ENCODE data around the gene TFAM. TPM values are rescaled to one million over a fixed set of nuclear protein-coding genes. Genes with fewer than 3 reads are reported as not detected.

TFAM gene
- total and polyA plus RNA-seq, 11 donors = 4.6 to 33.8 (median 19.5) TPM

DNA sequence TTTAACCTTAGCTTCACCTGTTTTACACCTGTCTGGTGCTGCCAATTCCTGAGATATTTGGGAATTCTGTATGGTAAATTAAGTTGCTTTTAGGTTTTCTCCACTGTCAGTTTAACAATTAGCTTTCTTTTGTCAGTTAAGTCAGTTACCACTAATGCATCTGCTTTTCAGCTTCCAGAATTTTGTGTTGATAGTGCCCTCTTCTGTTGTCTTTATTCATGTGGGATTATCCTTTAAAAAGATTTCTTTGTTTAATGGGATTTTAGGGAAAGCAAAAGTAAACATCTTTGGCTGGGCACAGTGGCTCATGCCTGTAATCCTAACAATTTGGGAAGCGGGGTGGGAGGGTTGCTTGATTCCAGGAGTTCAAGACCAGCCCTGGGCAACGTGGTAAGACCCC lies 8.1 kb downstream of the TFAM start:
- no peaks in the 10 kb centered on the region for H3K4me1 ChIP-seq
- TF ChIP-seq, protein P1, sequence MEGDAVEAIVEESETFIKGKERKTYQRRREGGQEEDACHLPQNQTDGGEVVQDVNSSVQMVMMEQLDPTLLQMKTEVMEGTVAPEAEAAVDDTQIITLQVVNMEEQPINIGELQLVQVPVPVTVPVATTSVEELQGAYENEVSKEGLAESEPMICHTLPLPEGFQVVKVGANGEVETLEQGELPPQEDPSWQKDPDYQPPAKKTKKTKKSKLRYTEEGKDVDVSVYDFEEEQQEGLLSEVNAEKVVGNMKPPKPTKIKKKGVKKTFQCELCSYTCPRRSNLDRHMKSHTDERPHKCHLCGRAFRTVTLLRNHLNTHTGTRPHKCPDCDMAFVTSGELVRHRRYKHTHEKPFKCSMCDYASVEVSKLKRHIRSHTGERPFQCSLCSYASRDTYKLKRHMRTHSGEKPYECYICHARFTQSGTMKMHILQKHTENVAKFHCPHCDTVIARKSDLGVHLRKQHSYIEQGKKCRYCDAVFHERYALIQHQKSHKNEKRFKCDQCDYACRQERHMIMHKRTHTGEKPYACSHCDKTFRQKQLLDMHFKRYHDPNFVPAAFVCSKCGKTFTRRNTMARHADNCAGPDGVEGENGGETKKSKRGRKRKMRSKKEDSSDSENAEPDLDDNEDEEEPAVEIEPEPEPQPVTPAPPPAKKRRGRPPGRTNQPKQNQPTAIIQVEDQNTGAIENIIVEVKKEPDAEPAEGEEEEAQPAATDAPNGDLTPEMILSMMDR (IDR thresholded peaks at IDR 0.05) = no peak
- no peak for TF ChIP-seq POLR2A (IDR thresholded peaks at IDR 0.05)
- 80 to 83% (median 81%) methylated on average over 2 of the region's 2 CpGs for WGBS, 4 donors
- no peaks in the 10 kb centered on the region for H3K9me3 ChIP-seq
- H3K4me3 ChIP-seq = no peak overlapping the region
- peaks cover 0 to 100% (median 93%) of the 10 kb centered on the region in 9 donors for H3K36me3 ChIP-seq
- no peak overlapping the region for H3K27ac ChIP-seq
- intact Hi-C loops (cut with DNase I) = loop anchor here in 1 of 10 donors (10.0 kb wide), 1 partner anchor 219 kb away; no protein-coding TSS in a partner anchor
- no peaks in the 10 kb centered on the region for H3K27me3 ChIP-seq
- ATAC-seq (no peak), DNase-seq (no peak)

DNA sequence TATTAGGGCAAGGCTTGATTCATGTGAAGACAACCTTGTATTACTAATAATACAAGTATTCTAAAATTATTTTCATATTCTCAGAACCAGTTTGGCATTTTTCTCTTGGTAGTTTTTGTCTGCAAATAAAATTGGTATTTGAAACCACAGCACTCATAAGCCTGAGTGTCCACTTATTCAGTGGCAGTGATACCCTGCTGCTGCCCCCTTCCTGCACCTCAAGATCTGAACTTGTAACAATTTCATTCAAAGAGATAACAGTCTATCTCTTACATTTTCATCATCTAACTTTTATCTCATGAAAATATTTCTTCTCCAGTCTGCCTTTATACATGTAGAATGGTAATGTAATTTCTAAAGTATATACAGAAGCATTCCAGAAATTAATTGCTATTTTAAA lies 9.3 kb downstream of the TFAM start:
- ATAC-seq = no peak
- no peaks in the 10 kb centered on the region for H3K27me3 ChIP-seq
- H3K4me1 ChIP-seq = no peaks in the 10 kb centered on the region
- TF ChIP-seq POLR2A (IDR thresholded peaks at IDR 0.05) = no peak
- TF ChIP-seq, protein P1 (IDR thresholded peaks at IDR 0.05) = no peak
- no peak overlapping the region for H3K4me3 ChIP-seq
- no peak for DNase-seq
- H3K9me3 ChIP-seq = no peaks in the 10 kb centered on the region
- H3K36me3 ChIP-seq = peaks cover 0 to 99% (median 85%) of the 10 kb centered on the region in 9 donors
- H3K27ac ChIP-seq = no peak overlapping the region
- intact Hi-C loops (cut with DNase I) = loop anchor here in 1 of 10 donors (10.0 kb wide), 1 partner anchor 220 kb away; no protein-coding TSS in a partner anchor

DNA sequence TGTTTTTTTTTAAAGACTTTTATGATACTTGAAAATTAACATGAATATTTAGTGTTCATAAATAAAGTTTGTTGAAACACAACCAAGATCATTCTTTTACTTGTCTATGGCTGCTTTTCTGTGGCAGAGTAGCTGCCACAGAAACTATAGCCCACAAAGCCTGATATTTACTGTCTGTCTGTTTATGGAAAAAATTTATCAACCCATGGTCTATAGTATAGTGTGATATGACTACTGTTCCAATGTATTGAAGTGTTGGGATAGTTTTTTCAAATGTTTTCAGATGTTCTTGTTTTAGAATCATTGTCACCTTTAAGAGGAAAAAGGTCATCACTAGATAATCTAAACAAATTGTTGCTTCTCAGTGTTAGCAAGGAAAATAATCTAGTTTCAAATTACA lies 10.8 kb downstream of the TFAM start:
- Histone ChIP-seq H3K27me3 (no peaks in the 10 kb centered on the region), H3K36me3 (peaks cover 0 to 87% (median 70%) of the 10 kb centered on the region in 9 donors), H3K9me3 (no peaks in the 10 kb centered on the region), H3K4me1 (no peaks in the 10 kb centered on the region), H3K27ac (no peak overlapping the region), H3K4me3 (no peak overlapping the region)
- no peak for DNase-seq
- TF ChIP-seq, protein P1 (IDR thresholded peaks at IDR 0.05) = no peak
- no peak for TF ChIP-seq POLR2A (IDR thresholded peaks at IDR 0.05)
- no peak for ATAC-seq
- intact Hi-C loops (cut with DNase I) = loop anchor here in 1 of 10 donors (10.0 kb wide), 1 partner anchor 221 kb away; no protein-coding TSS in a partner anchor

DNA sequence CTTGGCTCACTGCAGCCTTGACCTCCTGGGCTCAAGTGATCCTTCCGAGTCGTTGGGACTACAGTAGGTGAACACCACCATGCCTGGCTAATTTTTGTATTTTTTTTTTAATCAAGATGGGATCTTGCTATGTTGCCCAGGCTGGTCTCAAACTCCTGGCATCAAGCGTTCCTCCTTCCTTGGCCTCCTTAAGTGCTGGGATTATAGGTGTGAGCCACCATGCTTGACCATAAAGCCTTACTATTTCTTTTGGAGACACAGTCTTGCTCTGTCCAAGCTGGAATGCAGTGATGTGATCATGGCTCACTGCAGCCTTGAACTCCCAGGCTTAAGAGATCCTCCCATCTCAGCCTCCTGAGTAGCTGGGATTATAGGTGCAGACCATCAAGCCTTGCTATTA lies 12.6 kb downstream of the TFAM start:
- intact Hi-C loops (cut with DNase I) = loop anchor here in 1 of 10 donors (10.0 kb wide), 1 partner anchor 223 kb away; no protein-coding TSS in a partner anchor

More for the DNA sequence above, 12.6 kb downstream of the TFAM start:
- WGBS, 4 donors = 74 to 100% (median 96%) methylated on average over 3 of the region's 3 CpGs
- no peaks in the 10 kb centered on the region for H3K4me1 ChIP-seq
- H3K4me3 ChIP-seq = no peak overlapping the region
- H3K9me3 ChIP-seq = no peaks in the 10 kb centered on the region
- no peaks in the 10 kb centered on the region for H3K27me3 ChIP-seq
- TF ChIP-seq POLR2A (IDR thresholded peaks at IDR 0.05) = no peak
- TF ChIP-seq, protein P1 (IDR thresholded peaks at IDR 0.05) = no peak
- H3K27ac ChIP-seq = no peak overlapping the region
- ATAC-seq (no peak), DNase-seq (no peak)
- H3K36me3 ChIP-seq = peaks cover 0 to 72% (median 53%) of the 10 kb centered on the region in 9 donors
